Transverse colon (tissue), 4 donors: ENCODE measurements around the gene ITPR2. TPM values are rescaled to one million over a fixed set of nuclear protein-coding genes. Genes with fewer than 3 reads are reported as not detected.
A peak's percentile ranks its signal among the peaks of the same experiment; 100 is the strongest.
"Not testable (repeated sequence)": the region's sequence is repeated elsewhere in the genome, so short reads cannot be mapped to it uniquely, and the experiment has no call there.

Source experiments
- DNase-seq: peaks from one replicate; pipeline ENCODE4 v3.0.0-alpha.2; 2019
- H3K27ac ChIP-seq, 4 donors: fragments of 200-600 bp; sonication (generic); 2 replicates each; pipeline ENCODE4 v1.5.1; 2016 to 2018; ENCODE audit warnings: inconsistent platforms in 4 of 4
- H3K27me3 ChIP-seq: fragments of 200-600 bp; sonication (generic); 2 replicates; pipeline ENCODE4 v1.5.1; 2017; ENCODE audit warnings: inconsistent platforms
- H3K36me3 ChIP-seq, 4 donors: fragments of 200-600 bp; sonication (generic); 2 replicates each; pipeline ENCODE4 v1.5.1; 2017 to 2019; ENCODE audit warnings: inconsistent platforms in 4 of 4
- H3K4me1 ChIP-seq, 4 donors: fragments of 200-600 bp; sonication (generic); 2 replicates each; pipeline ENCODE4 v1.5.1; 2017 to 2020; ENCODE audit warnings: inconsistent platforms in 4 of 4
- H3K4me3 ChIP-seq, 4 donors: fragments of 200-600 bp; sonication (generic); 1 replicate in 1 of 4; 2 replicates in 3 of 4; pipeline versions ENCODE4 v1.5.1 to v1.6.1; 2017 to 2019; ENCODE audit warnings: inconsistent platforms in 4 of 4
- H3K9me3 ChIP-seq, 2 donors: fragments of 200-600 bp; sonication (generic); 2 replicates each; pipeline ENCODE4 v1.5.1; 2017 to 2019; ENCODE audit warnings: inconsistent platforms in 2 of 2
- CTCF ChIP-seq, 5 experiments: fragments of 200-600 bp in 3 of 5; fragments of 450-650 bp in 2 of 5; sonication (generic) in 3 of 5; IDR thresholded peaks; 1 replicate in 2 of 5; 2 replicates in 3 of 5; pipeline ENCODE4 v1.5.1; 2016 to 2017; ENCODE audit warnings: antibody characterized with exemption in 5 of 5, inconsistent platforms in 3 of 5, mild to moderate bottlenecking in 2 of 5, moderate library complexity in 1 of 5
- EP300 ChIP-seq: sonication (generic); formaldehyde crosslinking; IDR thresholded peaks from one replicate; pipeline ENCODE4 v1.6.1; 2017; ENCODE audit warnings: antibody characterized with exemption, low read depth
- POLR2A ChIP-seq: fragments of 450-650 bp; IDR thresholded peaks from one replicate; pipeline ENCODE4 v1.6.1; 2016; ENCODE audit warnings: antibody characterized with exemption, mild to moderate bottlenecking, moderate library complexity
- POLR2AphosphoS5 ChIP-seq, 3 donors: sonication (generic); formaldehyde crosslinking; IDR thresholded peaks; one replicate each; pipeline ENCODE4 v1.6.1; 2016; ENCODE audit warnings: antibody characterized with exemption in 3 of 3
- WGBS, 2 donors: methylation state at CpG; one replicate each; pipeline ENCODE4 v1.1.5; 2018; ENCODE audit warnings: low coverage in 1 of 2; 5-methylcytosine and 5-hydroxymethylcytosine counted together
- in situ Hi-C, 4 donors: fragments of 200-750 bp; cut with MboI; loops; one replicate each; pipeline versions ENCODE4 v1.15.0 to v1.15.1; 2017; ENCODE audit warnings: low sequenced_read_pairs in 3 of 4, low pct_ligation_motif_present in 1 of 4, low pct_unique_long_range_greater_than_20kb in 1 of 4
- intact Hi-C: fragments of 100-400 bp; cut with DNase I; formaldehyde crosslinking; loops from one replicate; pipeline ENCODE4 v1.15.1; 2023; ENCODE audit warnings: low total_unique reads
- total RNA-seq, 4 donors: library from RNA; depleted of rRNA; stranded (reverse); fragments of >200 nt; gene quantifications; one replicate each; pipeline ENCODE4 v1.1.0, GENCODE V29; 2016

ITPR2 gene
- total RNA-seq, 4 donors from 2014 or later, result 29.8 to 60.5 (median 41.2) TPM

GRCh38 chr12:26523708-26524150, 309.3 kb downstream of the ITPR2 start:
- TF ChIP-seq POLR2AphosphoS5 (IDR thresholded peaks at IDR 0.05), result peak; percentile 77 to 87 (median 83)
- peak; percentile 63 for TF ChIP-seq EP300
- no peak for TF ChIP-seq POLR2A
- peak in 2 of 5 experiments; percentile 43 to 58 for TF ChIP-seq CTCF (IDR thresholded peaks at IDR 0.05)
- no peaks in the 10 kb centered on the region for H3K36me3 ChIP-seq
- H3K4me1 ChIP-seq, result peaks cover 0 to 12% (median 5%) of the 10 kb centered on the region in 4 donors
- no peaks in the 10 kb centered on the region for H3K27me3 ChIP-seq
- H3K27ac ChIP-seq, result peak overlapping the region; percentile 21 to 49 (median 40)
- peak; percentile 90 for DNase-seq
- no peak overlapping the region for H3K4me3 ChIP-seq
- peaks cover 4 to 14% of the 10 kb centered on the region in 2 donors for H3K9me3 ChIP-seq
- intact Hi-C loops (loop anchor here (10.0 kb wide), 1 partner anchor 1091 kb away; no protein-coding TSS in a partner anchor), in situ Hi-C loops (no loop called here)
- WGBS, 2 donors, result 11 to 40% methylated on average over 1 to 9 of the region's 9 CpGs

DNA sequence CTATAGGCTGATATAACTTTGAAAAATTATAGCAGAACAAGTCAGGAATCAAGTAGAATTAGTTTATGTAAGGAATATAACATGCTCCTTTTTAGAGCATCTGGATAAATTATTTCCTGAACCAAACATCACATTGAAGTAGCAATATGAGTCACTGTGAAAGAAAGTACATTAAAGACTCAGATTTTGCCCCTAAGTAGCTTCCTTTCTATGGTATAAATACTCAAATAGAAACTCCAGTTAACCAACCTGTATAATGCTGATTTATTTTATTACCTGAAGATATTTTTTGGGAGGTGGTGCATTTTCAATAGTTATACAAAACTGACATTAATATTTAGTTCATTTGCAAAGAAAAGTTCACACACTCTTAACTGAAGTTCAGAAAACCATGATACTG, 312.1 kb downstream of the ITPR2 start:
- Histone ChIP-seq H3K4me3 (no peak overlapping the region), H3K27ac (no peak overlapping the region), H3K4me1 (peaks cover 0 to 12% (median 5%) of the 10 kb centered on the region in 4 donors), H3K36me3 (no peaks in the 10 kb centered on the region), H3K27me3 (no peaks in the 10 kb centered on the region), H3K9me3 (peaks cover 4 to 12% of the 10 kb centered on the region in 2 donors)
- intact Hi-C loops, result loop anchor here (10.0 kb wide), 1 partner anchor 1094 kb away; no protein-coding TSS in a partner anchor
- DNase-seq, result no peak
- TF ChIP-seq EP300 (no peak), POLR2AphosphoS5 (IDR thresholded peaks at IDR 0.05) (no peak)
- in situ Hi-C loops, result no loop called here

- TF ChIP-seq POLR2AphosphoS5 (IDR thresholded peaks at IDR 0.05), result no peak
- no peak for TF ChIP-seq POLR2A
- peaks cover 2 to 7% of the 10 kb centered on the region in 2 donors for H3K9me3 ChIP-seq
- no peaks in the 10 kb centered on the region for H3K27me3 ChIP-seq
- no peak for DNase-seq
- intact Hi-C loops (loop anchor here (10.0 kb wide), 1 partner anchor 1095 kb away; no protein-coding TSS in a partner anchor), in situ Hi-C loops (no loop called here)
- no peak overlapping the region for H3K27ac ChIP-seq
- no peaks in the 10 kb centered on the region for H3K36me3 ChIP-seq
- H3K4me3 ChIP-seq, result no peak overlapping the region
- H3K4me1 ChIP-seq, result peaks cover 0 to 12% (median 5%) of the 10 kb centered on the region in 4 donors
- 20 to 81% methylated on average over 1 of the region's 1 CpG for WGBS, 2 donors
These were observed 312.9 kb downstream of the ITPR2 start for GRCh38 chr12:26520109-26520508.

- H3K4me1 ChIP-seq, result peaks cover 0 to 12% (median 5%) of the 10 kb centered on the region in 4 donors
- H3K4me3 ChIP-seq, result no peak overlapping the region
- no peak overlapping the region for H3K27ac ChIP-seq
- intact Hi-C loops, result no loop called here
- DNase-seq, result no peak
- H3K27me3 ChIP-seq, result no peaks in the 10 kb centered on the region
- WGBS, 2 donors, result 90 to 93% methylated on average over 3 of the region's 3 CpGs
- in situ Hi-C loops, result no loop called here
- no peaks in the 10 kb centered on the region for H3K36me3 ChIP-seq
- peaks cover 0 to 5% of the 10 kb centered on the region in 2 donors for H3K9me3 ChIP-seq
- TF ChIP-seq CTCF (IDR thresholded peaks at IDR 0.05) (no peak), POLR2A (no peak), EP300 (no peak), POLR2AphosphoS5 (IDR thresholded peaks at IDR 0.05) (no peak)
These were observed 313.5 kb downstream of the ITPR2 start for GRCh38 chr12:26519462-26519861.

DNA sequence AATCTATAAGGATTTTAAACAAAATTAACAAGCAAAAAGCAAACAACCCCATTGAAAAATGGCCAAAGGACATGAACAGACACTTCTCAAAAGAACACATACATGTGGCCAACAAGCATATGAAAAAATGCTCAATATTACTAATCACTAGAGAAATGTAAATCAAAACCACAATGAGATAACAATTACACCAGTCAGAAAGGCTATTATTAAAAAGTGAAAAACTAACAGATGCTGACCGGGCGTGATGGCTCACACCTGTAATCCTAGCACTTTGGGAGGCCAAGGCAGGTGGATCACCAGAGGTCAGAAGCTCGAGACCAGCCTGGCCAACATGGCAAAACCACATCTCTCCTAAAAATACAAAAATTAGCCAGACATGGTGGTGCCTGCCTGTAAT, 315.7 kb downstream of the ITPR2 start:
- H3K4me1 ChIP-seq, intact Hi-C loops, H3K27me3 ChIP-seq, H3K4me3 ChIP-seq, H3K9me3 ChIP-seq, H3K36me3 ChIP-seq, H3K27ac ChIP-seq, DNase-seq, in situ Hi-C loops: not testable (repeated sequence)
- WGBS, 2 donors, result 76 to 81% methylated on average over 3 of the region's 3 CpGs

DNA sequence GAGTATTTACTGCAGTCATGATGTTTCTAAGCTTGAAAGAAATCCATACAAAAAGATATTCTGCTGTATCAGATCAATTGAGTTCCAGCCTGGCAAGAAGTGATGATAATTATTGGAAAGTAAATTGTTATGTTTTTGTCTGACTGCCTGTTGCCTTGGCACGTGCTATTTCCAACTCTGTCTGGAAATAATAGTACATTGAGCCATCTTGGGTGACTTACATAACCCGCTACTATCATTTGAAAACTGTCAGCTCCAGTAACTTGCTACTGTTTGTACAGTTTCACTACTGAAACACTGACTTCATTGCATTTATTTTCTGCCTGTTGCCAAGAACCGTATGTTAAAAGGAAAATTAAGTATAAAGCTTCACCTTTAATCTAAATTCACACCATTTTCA, 318.6 kb downstream of the ITPR2 start:
- intact Hi-C loops, result no loop called here
- in situ Hi-C loops, result no loop called here
- peaks cover 0 to 5% of the 10 kb centered on the region in 2 donors for H3K9me3 ChIP-seq
- no peaks in the 10 kb centered on the region for H3K4me1 ChIP-seq
- TF ChIP-seq POLR2AphosphoS5 (IDR thresholded peaks at IDR 0.05) (no peak), EP300 (no peak)
- H3K27ac ChIP-seq, result no peak overlapping the region
- H3K4me3 ChIP-seq, result no peak overlapping the region
- WGBS, 2 donors, result 59 to 69% methylated on average over 3 of the region's 3 CpGs
- no peak for DNase-seq
- H3K36me3 ChIP-seq, result no peaks in the 10 kb centered on the region
- H3K27me3 ChIP-seq, result no peaks in the 10 kb centered on the region
